CD4-positive, alpha-beta T cell treated with Interleukin-1 beta for 1 hour (primary cell): Measurements from ENCODE around the gene CNOT2.

Experiments
- DNase-seq, 2 donors: peaks; one replicate each; pipeline ENCODE4 v3.0.0-alpha.2; 2020 to 2022

Gene CNOT2

GRCh38 chr12:70252832-70253231 lies 9.6 kb downstream of the CNOT2 start:
- no peak for DNase-seq

DNA sequence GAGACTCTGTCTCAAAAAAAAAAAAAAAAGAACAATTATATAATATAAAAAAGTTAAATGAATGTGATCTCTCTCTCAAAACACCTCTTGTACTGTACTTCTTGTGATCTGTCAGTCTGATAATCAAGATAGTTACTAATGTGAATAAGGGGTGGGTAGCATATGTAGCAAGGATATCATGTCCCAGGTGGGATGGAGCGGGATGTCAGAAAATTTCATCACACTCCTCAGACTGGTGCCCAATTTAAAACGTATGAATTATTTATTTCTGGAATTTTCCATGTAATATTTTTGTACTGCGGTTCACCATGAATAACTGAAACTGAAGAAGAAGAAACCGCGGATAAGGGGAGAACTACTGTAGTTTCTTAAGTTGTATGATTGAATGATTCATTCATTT lies 11.0 kb downstream of the CNOT2 start:
- DNase-seq = no peak

DNA sequence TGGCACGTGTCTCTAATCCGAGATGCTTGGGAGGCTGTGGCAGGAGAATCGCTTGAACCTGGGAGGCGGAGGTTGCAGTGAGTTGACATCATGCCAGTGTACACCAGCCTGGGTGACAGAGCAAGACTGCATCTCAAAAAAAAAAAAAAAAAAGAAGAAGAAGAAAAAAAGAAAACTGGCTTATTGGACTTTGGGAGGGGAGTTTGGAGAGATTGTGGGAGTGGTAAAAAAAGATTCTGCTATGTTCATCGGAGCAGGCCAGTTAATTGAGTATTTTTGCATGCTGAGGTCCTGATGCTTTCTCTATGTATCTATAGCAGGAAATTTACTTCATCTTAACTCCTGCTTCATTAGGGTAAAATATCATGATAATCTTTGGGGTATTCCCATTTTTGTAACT lies 11.6 kb downstream of the CNOT2 start:
- no peak for DNase-seq

GRCh38 chr12:70255311-70255710 lies 12.1 kb downstream of the CNOT2 start:
- no peak for DNase-seq

DNA sequence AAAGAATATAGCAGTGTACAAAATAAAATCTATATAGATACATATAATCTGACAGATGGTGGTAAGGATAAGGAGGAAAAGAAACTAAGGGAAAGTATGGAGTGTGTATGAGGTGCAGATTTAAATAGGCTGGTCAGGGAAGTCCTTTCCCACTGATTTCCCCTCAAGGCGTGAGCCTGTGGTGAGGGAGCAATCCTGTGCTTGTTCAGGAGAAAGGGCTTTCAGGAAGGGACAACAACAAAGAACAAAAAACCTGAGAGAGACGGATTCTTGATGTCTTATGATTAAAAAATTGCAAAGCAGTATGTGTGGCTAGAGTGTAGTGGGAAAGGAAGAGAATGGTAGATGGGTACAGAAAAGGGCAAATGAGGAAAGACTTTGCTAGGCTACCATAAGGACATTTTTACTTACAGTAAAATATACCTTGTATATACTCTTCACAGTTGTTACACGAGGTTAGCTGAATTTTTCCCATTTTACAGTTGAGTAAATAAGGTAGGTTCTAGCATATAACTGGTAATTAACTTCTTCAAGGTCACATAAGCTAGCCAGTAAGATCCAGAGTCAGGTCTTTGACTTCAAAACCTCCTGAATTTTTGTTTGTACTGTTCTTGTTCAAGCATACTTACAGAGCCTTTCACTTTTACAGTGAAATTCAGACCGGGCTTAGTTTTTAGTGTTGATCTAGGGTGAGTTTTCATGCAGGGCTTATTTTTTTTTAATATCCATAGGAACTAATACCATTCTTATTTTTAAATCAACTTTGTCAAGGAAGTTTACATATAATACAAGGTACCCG lies 15.6 kb downstream of the CNOT2 start:
- DNase-seq = no peak

DNA sequence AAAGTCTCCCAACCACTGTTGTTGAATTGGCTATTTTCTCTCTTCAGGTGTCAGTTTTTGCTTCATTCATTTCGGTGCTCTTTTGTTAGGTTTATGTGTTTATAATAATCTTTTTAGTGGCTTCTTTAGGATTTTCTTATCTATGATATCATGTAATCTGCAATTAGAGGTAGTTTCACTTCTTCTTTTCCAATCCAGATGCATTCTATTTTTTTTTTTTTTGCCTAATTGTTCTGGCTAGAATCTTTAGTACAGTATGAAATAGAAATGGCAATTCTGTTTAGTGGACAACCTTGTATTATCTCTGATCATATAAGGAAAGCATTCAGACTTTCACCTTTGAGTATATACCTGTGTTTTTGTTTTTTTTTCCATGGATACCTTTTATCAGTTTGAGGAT lies 17.4 kb downstream of the CNOT2 start:
- no peak for DNase-seq

DNA sequence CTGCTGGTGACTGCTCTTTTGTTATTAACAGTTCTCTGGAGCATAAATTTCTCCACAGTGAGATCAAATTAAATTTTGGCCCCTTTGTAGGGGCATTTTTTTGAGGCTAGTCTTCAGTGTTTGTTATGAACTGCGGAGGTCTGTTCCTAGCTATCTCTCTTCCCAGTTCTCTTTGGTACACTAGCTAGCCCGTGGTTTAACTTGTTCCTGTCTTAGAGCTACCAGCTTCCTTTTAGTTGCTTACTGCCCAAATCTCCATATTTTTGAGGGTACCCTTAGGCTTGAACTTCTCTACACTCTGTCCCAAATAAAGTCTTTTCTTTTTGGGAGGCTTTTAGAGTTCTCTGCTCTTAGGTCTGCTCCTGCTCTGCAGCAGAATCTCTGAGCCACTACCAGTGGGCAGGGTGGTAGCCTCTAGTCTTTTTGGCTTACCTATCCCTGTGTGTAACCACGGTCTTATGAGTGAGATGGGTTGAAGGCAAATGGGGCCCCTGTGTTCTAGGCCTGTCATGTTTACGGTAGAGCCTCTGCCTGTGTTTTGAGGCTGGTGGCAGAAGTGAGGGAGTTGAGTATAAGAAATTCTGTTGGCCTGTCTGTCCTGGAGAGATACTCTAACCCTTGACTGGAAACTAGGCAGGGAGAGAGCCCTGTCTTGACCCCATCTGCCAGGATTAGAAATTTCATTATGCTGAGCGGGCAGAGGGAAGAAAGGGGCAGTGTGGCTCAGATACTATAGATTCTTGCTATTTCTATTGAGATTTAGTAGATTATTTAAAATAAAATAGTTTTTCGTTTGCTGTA lies 21.0 kb downstream of the CNOT2 start:
- no peak for DNase-seq

GRCh38 chr12:70265132-70265531 lies 21.9 kb downstream of the CNOT2 start:
- DNase-seq = no peak

DNA sequence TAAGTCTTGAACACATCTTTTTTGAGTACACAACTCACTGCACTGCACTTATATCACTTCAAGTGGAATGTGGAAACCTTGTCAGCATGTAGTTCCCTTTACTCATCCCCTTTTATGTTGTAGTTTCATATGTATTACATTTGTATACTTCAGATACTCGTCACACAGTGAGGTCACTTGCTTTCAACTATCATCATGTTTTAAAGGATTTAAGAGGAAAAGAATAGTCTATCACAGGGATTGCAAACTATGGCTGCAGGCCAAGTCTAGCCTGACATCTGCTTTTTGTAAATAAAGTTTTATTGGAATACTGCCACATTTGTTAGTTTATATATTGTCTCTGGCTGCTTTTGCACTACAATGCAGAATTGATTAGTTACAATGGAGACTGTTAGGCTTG lies 24.3 kb downstream of the CNOT2 start:
- DNase-seq = no peak

DNA sequence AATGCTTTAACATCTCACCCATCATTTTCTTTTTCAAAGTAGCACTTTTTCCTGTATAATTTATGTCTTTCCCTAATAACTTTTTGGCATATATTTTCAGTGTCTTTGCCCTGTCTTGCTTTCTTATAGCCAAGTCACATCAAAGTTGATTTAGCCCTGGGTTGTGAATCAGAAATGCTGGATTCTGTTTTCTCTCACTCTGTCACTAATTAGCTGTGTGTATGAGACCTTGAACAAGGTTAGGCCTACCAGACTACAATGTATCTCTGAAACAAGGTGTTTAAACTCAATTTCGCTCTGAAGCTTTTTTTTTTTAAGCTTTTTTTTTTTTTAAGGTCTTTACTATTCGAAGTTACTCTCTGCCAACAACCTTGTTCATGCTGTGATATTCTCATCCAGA lies 25.7 kb downstream of the CNOT2 start:
- no peak for DNase-seq

- DNase-seq = no peak
Observed at GRCh38 chr12:70270108-70270507, 26.9 kb downstream of the CNOT2 start.

DNA sequence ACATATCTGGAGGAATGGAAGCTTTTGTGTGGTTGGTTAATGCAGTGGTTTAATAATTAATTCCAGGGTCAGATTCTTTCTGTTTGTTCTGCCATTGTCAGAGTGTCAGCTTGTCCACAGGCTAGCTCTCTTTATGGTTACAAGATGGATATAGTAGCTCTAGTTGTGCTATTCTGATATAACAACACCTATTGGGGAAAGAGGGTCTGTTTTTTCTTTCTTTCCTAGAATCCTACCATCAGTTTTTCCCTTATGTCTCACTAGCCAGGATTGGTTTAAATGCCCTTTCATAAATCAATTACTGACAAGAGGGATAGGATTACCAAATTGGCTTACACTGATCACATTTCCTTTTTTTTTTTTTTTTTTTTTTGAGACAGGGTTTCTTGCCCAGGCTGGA lies 27.8 kb downstream of the CNOT2 start:
- no peak for DNase-seq

- no peak for DNase-seq
Observed at GRCh38 chr12:70272510-70272909, 29.3 kb downstream of the CNOT2 start.

DNA sequence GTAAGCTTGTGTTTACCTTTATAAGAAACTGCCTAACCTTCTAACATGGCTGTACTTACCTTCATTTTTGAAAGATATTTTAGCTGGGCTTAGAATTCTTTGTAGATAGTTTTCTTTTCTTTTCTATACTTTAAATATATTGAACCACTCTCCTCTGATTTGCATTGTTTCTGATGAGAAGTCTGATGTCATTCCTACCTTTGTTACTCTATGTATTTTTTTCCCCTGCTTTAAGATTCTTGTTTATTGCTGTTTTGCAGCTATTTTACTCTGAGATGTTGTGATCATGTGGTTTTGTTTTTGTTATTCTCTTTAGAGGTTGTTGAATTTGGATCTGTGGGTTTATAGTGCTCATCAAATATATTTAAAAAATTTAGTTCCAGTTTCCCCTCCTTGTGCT lies 31.8 kb downstream of the CNOT2 start:
- DNase-seq = no peak

GRCh38 chr12:70277973-70278372 lies 34.7 kb downstream of the CNOT2 start:
- no peak for DNase-seq

DNA sequence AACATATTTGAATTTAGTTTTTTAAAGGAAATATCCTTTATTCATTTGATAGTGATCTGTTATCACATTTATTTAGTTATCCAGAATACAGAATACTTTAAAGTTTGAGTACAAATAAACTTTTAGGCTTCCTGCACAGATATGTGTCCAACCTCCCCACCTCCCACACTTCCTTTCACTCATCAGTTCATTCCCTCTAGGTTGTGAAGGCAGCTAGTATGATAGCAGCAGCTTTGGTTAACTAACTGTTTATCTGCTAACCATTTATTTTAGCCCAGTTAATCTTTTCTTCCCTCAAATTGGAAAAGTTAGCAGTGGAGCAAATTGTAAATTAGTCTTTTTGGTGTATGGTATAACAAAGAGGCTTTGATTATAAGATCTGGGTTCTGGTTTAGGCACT lies 35.7 kb downstream of the CNOT2 start:
- no peak for DNase-seq

DNA sequence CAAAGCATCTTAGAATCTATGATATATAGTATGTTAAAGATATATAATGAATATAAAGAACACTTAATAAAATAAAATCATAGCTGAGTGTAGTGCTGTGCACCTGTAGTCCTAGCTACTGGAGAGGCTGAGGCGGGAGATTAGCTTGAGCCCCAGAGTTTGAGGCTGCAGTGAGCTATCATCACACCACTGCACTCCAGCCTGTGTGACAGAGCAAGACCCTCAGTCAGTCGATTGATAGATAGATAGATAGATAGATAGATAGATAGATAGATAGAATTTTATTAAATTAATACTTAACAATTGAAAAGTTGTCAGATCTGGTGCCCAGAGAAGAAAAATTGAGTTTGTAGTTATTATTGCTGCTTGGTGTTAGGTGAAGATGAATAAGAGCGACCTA lies 40.0 kb downstream of the CNOT2 start:
- no peak for DNase-seq

DNA sequence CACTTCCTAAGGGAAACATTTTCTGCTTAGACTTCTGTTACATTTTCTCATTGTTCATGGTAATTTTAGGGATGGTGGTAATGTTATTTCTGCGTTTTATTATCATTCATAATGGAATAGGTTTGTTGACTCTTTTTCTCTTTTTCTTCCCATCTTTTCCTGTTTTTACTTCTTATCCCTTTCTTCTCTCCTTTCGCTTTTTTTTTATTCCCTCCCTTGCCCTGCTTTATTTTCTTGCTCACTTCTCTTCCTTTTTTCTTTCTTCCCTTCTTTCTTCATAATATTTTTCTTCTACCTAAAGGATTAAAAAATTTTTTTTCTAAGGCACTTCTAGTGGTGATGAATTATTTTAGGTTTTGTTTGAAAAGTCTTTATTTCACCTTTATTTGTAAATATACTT lies 45.6 kb downstream of the CNOT2 start:
- DNase-seq = no peak

DNA sequence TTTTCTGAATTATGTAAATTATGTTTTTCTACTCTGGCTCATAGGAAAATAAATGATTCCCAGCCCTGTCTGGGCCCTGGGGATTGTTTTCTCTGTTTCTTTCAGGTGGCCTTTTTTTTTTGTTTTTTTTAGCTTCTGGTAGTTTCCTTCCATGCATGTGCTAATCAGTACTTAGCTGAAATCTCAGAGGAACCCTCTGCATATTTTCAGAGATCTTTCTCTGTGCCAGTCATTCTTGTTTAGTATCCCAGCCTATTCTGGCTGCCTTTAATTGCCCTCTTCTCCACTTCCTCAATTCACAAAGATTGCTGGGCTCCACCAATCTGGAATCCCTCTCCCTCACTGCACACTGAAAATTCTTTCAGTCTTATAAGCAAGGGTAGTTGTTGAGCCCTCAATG lies 46.9 kb downstream of the CNOT2 start:
- no peak for DNase-seq

- DNase-seq = no peak
Observed at GRCh38 chr12:70292017-70292776, 49.0 kb downstream of the CNOT2 start.

DNA sequence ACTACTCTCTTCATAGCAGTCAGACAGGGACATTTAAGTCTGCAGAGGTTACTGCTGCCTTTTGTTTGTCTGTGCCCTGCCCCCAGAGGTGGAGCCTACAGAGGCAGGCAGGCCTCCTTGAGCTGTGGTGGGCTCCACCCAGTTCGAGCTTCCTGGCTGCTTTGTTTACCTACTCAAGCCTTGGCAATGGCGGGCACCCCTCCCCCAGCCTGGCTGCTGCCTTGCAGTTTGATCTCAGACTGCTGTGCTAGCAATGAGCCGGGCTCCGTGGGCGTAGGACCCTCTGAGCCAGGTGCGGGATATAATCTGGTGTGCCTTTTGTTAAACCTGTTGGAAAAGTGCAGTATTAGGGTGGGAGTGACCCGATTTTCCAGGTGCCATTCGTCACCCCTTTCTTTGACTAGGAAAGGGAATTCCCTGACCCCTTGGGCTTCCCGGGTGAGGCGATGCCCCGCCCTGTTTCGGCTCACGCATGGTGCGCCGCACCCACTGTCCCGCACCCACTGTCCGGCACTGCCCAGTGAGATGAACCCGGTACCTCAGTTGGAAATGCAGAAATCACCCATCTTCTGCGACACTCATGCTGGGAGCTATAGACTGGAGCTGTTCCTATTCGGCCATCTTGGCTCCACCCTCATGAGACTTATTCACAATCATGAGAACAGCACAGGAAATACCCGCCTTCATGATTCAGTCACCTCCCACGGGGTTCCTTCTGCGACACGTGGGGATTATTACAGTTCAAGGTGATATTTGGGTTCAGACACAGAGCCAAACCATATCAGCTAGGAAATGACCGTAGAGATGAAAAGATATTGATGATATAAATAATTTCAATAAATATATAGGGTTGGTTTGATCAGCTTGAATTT lies 61.7 kb downstream of the CNOT2 start:
- peak in 1 of 2 donors; percentile 41 for DNase-seq

GRCh38 chr12:70305794-70306193 lies 62.6 kb downstream of the CNOT2 start:
- no peak for DNase-seq

DNA sequence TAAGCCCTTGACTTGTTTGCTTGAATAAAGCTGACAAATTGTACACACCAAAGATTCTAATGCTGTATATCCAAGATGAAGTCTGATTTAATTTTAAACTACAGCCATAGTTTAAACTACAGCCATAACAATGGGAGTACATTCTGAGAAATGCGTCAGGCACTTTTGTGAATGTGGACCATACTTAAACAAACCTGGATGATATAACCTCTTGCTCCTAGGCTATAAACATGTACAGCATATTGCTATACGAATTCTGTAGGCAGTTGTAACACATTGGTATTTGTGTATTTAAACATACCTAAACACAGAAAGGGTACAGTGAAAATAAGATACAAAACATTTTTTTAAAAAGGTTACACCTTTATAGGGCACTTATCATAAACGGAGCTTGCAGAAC lies 63.4 kb downstream of the CNOT2 start:
- no peak for DNase-seq
